A549 (cell line): ENCODE data around the gene PITPNM2.

ENCODE experiments used
- MAX ChIP-seq: IDR thresholded peaks from 2 replicates; pipeline ENCODE4 v1.6.1; 2012
- PBX3 ChIP-seq: IDR thresholded peaks from 2 replicates; pipeline ENCODE4 v1.6.1; 2012
- POLR2A ChIP-seq: IDR thresholded peaks from 2 replicates; pipeline ENCODE4 v1.6.1; 2012; ENCODE audit warnings: mild to moderate bottlenecking, low read length
- REST ChIP-seq: fragments of 200-600 bp; sonication (generic); IDR thresholded peaks from 2 replicates; pipeline ENCODE4 v1.6.1; 2016; ENCODE audit warnings: antibody characterized with exemption, mild to moderate bottlenecking, moderate library complexity
- ZSCAN20 ChIP-seq: fragments of 250-450 bp; sonication (Bioruptor Pico); IDR thresholded peaks from 2 replicates; pipeline ENCODE4 v1.8.0; 2022; ENCODE audit warnings: mild to moderate bottlenecking, moderate library complexity
- TF ChIP-seq, protein P1 (sequence below): fragments of >200 bp; sonication (Bioruptor Twin); formaldehyde crosslinking; IDR thresholded peaks from 3 replicates; pipeline ENCODE4 v1.5.1; 2016

DNA sequence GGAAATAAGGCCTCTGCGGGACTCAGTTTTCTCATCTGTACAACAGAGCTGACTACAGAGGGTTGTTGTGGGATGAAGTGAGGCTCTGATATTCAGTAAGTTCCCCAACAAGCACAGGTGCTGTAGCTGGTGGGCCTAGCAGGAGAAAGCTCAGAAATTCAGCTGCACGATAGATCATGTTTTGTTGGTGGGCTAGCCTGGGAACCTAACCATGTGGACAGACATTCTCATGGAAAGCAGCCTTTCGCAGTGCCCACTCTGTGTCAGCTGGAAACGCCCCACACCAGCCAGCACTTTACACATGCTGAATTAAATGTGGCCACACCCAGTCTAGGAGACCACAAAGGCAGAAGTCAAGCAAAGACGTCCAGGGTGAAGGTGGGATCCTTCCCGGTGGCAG, 16.1 kb downstream of the PITPNM2 start:
- TF ChIP-seq, protein P1, sequence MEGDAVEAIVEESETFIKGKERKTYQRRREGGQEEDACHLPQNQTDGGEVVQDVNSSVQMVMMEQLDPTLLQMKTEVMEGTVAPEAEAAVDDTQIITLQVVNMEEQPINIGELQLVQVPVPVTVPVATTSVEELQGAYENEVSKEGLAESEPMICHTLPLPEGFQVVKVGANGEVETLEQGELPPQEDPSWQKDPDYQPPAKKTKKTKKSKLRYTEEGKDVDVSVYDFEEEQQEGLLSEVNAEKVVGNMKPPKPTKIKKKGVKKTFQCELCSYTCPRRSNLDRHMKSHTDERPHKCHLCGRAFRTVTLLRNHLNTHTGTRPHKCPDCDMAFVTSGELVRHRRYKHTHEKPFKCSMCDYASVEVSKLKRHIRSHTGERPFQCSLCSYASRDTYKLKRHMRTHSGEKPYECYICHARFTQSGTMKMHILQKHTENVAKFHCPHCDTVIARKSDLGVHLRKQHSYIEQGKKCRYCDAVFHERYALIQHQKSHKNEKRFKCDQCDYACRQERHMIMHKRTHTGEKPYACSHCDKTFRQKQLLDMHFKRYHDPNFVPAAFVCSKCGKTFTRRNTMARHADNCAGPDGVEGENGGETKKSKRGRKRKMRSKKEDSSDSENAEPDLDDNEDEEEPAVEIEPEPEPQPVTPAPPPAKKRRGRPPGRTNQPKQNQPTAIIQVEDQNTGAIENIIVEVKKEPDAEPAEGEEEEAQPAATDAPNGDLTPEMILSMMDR: no peak
- TF ChIP-seq POLR2A (no peak), ZSCAN20 (CRISPR knock-in tag) (no peak), PBX3 (no peak), REST (no peak), MAX (no peak)
